Right hindlimb (tissue), 1 donor: ENCODE results near the gene LTC4S.

Experiments
- DNase-seq: peaks from one replicate; pipeline ENCODE4 v3.0.0-alpha.2; 2018

Gene LTC4S

DNA sequence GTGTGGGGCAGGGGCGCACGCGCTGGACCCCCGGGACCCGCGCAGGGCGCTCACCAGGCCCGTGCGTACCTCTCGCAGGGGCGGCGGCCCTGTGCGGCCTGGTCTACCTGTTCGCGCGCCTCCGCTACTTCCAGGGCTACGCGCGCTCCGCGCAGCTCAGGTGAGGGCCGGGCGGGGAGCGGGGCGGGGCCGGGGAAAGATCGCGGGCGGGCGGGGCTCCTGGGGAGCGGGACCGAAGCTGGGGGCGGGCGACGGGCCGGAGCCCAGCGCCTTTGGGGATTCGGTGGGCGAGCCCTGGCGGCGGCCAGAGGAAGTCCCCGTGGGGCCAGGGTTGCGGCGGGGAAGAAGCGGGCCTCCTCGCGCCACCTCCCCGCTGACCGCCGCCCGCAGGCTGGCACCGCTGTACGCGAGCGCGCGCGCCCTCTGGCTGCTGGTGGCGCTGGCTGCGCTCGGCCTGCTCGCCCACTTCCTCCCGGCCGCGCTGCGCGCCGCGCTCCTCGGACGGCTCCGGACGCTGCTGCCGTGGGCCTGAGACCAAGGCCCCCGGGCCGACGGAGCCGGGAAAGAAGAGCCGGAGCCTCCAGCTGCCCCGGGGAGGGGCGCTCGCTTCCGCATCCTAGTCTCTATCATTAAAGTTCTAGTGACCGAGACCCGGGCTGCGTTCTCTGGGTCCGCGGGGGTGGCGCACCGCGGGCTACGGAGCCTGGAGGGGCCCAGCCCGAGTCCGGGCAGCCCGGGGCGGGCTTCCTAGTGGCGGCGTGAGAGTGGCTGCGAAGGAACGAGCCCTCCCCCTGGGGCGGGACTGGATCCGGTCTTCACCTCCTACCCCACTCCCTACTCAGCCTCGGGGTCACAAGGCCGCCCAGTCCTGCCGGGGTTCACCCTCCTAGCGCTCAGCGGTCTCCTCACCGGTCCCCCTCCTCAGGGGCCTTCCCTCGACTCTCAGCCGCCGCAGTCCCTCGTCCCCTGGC, 2.4 kb downstream of the LTC4S start:
- DNase-seq: peak; percentile 84

DNA sequence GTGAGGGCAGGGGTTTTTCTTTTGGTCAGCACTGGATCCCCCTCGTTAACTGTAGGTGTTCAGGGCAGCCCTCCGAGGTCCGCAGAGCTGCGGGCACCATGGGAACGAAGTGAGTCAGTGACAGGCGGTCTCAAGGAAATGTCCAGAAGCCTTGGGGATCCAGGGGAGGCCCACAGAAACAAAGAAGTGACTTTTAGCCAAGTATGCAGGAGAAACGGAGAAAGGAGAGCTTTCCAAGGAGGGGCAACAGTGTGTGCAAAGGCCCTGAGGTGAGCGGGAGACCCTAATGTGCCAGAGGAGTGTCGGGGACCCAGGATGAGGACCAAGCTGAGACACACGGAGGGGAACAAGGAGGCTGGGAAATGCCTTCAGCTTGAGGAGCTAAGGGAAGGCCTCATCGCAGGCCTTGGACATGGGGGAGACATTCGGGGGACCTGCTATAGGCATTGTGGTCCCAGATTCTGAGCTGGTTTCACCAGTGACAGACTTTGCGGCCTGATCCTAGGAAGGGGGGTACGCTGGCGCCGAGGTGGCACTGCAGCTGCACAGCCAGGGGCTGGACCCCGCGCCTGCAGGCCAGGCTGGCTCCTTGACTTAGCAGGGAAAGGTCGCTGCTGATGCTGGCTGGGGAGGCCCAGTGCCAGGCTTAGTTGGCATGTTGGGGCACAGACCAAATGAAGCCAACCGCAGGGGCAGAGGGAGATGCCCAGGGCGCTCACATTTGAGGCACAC, 3.3 kb downstream of the LTC4S start:
- DNase-seq: no peak

DNA sequence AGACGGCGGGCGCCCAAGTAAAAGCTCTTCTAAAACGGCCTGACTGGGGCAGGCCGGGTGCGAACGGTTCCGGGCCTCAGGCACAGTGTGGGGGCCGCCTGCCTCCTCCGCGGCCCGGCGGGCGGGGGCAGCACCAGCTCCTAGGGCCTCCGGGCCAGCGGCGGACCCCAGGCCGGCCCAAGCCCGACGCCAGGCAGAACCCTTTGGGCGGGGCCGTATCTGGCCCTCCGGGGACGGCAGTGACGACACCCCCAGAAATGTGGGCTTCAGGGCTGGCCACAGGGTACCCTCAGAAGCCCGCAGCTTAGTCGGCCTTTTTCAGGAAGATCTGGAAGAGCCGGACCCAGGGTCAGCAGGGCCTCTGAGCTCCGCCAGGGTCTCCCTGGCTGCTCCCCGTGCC, 4.0 kb downstream of the LTC4S start:
- DNase-seq: no peak

DNA sequence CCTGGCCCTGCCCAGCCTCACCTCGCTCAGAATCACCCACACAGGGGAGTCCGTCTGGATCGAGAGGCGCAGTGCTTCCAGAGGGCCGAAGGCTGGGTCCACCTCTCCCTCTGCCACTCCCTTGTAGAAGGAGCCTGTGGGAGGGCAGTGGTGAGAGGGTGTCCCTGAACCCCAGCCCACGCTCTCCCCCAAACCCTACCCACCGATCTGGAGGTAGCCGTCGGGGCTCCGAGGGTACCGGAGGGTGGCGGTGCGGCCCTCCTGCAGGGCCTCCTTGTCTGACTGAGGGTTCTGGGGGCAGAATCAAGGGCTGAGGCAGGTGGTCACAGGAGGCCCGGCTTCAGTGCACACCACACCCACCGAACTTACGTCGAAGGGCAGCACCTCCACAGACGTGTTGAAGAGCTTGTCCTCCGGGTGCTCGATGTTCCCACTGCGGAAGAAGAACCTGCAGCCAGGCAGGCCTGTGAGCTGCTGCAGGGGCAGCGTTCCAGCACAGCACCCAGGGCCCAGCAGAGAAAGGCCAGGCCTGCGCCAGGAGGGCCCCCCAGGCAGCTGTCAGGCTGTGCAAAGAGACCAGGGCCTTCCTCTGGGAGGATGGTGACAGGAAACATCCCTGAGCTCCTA, 4.5 kb downstream of the LTC4S start:
- DNase-seq: no peak

DNA sequence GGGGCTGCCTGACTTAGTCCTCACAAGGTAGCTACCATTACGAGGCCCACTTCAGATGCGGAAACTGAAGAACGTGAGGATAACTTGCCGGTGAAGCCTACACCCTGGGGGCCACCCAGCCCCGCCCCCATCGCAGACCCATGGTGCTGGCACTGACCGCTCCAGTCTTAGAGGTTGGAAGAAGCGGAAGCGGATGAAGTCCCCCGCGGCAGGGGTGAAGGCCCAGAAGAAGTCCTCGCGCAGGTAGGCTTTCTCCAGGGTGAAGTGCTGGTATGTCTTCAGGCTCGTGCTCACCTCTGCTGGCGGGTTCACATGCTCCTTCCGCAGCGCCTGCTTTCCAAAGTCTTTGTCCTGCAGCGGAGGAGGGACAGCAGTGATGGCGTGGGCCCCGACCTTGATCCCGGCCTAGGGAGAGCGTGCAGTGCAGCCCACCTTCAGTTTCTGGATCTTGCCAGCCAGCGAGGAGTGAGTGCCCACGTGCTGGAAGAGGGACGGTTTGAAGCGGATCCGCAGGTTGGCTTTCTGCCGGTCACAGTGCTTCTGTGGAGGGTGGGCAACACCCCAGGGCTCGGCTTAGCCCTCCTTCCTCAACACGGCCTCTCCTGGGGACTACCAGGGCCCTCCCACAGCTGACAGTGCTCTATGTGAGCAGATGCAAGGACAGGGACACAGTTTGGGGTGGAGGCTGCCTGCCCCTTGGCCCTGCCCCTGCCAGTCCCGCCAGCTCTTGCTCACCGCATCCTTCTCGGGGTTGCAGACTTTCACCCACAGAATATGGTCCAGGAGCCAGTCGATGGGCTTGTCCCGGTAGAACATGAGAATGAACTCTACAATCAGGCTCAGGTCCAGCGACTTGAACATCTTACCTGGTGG, 5.2 kb downstream of the LTC4S start:
- DNase-seq: no peak

DNA sequence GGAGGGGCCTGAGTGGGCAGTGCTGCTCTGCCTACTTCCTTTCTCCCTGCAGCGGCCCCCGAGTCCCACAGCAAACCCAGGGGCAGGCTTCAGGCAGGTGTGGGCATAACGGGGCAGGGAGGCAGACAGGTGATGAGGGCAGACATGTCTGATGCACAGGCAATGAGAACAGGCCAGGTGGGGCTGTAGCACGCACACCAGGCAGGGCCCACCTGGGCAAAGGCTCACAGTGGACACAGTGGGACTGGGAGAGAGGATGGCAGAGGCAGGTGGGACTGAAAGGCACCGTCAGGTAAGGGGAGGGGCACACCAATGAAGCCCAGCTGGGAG, 5.8 kb downstream of the LTC4S start:
- DNase-seq: no peak

DNA sequence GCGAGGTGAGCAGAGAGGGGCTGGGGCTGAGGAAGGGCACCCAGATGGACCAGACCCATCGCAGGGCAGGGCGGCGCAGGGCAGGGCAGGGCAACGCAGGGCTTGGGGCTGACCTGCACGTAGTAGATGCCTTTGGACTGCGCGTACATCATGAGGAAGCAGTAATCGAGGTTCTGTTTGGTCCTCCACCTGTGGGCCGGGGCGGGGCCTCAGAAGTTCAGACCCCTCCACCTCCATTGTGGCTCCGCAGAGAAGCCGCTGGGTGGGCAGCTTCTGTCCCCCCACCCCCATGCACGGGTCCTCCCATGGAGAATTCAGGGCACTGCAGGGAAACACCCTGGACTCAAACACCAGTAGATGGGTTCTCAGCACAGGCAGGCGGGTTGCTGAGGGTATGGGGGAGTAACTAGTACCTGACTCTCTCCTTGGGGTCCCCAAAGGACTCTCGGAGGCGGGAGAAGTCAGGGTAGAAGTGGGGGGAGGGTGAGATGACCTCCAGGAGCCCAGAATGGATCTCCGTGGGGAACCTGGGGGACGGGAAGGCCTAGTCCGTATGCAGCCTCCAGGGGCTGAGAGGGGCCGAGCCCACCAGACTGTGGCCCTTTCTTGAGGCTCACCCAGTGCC, 6.4 kb downstream of the LTC4S start:
- DNase-seq: no peak

DNA sequence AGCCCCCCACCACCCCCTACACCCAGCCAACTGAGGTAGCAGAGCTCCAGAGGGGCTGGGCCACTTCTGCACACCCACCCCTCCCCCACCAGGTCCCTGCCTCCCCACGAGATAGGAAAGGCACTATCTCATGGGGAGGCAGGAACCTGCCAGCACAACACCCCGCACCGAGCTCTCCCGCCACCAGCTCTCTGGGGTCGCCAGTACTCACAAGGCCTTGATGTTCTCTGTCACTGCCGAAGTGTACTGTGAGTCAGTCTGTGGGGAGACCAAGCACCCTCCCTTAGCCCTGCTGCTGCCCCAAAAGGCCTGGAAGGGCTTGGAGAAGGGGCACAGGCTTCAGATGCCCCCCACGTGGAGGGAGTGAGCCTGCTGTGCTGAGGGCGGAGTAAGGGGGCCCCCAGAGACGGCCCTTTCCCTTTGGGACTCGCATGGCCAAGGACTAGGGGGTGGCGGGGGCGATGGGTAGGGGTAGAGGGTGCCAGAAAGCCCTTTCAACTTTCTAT, 7.0 kb downstream of the LTC4S start:
- DNase-seq: no peak

DNA sequence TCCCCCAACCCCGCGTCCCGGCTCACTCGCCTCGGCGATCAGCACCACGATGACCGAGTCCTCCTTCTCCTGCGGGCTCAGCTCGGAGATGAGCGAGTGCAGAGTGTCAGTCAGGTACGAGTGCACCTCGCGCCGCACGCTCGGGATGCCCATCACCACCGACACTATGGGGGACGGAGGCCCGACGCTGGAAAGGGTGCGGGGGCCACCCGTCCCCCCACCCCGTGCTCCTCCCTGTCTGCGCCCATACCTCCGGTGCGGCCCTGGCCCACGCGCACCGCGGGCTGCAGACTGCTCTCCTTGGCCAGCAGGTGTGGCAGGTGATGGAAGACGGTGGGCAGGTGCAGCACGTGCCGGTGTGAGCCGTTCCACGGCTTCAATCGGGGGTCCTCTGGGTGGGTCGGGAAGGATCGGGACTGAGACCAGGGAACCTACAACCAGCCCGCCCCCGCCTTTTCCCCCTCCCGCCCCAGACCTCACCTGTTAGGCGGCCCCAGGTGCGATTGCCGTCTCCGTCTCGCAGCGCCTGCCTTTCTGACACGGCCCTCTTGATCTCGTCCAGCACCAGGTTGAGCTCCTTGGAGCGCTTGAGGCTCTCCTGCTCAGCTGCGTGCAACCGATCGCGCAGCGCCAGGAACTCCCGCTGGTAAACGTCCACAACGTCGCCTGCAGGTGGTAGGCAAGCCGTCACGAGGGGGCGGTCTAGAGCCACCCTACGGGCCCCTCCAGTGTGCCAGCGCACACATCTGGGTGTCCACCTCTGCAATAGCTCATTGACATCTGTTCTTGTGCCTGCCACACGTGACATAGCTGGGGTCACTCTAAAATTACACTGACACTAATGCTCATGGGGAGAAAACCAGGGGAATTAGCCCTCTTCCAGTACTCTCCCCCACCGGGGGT, 7.8 kb downstream of the LTC4S start:
- peak; percentile 81 for DNase-seq

DNA sequence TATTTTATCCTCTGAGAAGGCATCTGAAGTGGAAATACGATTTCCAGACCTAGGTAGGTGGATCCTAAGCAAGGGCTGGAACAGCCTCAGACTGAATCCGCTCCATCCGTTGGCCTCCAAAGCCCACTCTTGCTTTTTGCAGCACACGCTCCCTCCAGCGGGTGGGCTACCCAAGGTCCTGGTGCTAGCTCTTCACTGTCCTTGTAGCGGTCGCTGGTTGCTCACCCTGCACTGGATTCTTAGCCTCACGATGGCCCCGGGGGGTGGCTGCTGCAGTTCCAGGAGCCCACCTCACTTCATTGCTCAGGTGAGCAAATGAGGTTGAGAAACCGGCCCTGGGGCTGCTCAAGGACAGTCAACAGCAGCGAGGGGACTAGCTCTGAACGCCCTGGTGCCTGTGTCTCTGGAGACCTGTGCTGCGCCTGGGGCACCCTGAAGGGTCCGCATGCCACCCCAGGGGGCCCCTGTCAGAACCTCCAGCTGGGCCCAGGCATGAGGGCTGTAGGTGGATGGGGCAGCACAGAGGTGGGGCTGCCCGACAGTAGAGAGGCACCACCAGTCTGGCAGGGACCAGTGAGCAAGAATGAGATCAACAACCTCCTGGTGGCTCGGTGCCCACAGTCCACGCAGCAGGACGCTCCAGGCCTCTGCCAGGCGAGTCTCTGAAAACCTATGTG, 8.6 kb downstream of the LTC4S start:
- DNase-seq: no peak

DNA sequence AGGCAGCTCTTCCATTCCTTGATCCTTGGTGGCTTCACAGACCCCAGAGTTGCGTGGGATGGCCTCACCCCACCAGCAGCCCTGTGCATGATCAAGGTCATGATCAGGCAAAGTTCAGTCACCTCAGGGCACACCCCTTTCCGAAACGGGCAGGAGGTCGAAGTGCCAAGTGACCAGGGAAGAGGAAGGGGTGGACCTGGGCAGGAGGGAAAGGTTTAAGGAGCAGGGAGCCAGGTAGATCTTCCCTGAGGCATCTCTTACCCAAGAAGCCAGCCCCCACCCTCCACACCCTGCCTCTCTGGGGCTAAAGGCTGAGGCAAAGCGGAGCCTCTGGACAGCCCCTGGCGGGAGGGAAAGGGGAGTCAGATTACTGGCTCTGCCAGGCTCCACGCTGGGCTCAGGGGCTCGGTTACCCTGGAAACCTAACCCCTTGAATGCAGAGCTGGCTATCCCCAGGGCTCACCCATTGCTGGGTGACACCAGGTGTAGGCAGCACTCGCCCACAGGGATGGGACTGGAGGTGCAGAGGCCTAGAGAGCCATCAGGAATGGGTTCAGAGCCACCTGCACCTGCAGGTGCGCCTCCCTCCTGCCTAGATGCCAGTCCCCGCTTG, 9.3 kb downstream of the LTC4S start:
- DNase-seq: no peak

DNA sequence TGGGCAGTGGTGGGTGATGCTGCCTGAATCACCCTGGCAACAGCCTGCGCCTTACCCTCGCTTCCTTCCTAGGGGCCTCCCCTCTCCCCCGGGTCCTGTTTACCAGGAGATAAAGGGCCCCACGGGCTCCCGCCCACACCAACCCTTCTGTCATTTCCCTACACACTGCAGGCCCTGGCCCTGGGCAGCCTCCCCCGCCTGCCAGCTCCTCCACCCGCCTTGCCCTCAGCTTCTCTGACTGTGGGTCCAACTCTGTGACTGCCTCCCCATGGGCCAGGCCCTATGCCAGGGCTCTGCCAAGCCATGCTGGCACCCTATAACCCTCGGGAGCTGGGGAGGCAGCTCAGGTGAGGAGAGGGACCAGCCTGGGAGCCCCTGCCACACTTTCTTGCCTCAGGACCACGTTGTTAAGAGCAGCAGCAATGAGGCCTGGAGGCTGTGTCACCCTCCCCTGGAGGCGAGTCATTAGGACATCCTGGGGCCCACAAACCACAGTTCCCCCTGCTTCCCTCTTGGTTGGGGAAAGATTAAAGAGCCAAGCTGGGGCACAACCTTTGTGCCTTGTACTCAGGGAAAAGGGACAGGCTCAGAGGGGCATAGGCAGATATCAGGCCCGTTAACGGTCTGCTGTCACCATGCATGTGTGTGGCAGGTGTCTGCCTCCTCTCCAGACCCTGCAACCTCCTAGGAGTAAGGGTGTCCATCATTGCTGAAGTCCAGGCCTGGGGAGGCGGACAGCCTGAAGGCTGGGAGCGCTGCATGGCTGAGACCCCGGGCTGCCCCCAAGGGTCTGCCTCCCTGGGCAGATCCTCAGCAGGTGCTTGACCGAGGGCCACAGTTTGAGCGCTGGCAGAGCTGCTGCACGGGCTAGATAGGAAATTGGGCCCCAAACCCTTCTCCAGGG, 10.1 kb downstream of the LTC4S start:
- no peak for DNase-seq

DNA sequence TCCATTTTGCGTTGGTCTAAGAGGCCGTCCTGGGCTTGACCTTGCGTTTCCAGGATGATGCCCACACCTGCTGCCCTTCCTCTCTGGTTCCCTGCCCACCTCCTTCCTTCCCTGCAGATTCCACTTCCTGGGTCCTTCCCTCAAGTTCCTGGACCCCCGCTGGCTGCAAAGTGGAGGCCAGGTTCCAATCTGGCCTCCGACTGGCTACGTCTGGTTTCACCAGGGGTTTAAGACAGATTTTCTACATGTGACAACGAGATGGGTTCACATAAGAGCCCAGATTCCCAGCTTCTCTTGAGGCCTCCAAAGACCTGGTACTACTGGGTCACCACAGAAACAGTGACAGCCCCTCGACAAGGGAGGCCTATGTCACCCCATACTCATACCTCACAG, 10.8 kb downstream of the LTC4S start:
- peak; percentile 19 for DNase-seq

DNA sequence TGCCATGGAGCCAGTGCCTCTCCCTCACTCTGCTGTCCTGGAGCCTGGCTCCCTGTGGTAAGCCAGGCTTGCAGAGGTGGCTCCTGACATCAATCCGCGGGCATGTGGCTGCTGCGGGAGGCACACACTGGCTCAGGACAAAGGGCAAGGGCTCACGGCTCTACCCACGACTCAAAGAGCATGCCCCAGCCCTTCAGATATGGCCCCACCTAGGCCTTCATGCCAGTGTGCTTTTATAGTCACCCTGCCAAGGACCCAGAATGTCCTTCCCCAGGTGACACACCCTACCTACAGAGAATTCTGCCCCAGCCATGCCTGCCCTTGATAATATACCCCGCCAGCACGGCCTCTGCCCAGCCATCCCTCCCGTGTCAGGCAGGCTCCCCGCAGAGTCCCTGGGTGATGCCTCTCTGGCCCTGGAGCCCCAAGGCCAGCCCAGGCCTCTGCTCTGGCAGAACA, 11.3 kb downstream of the LTC4S start:
- DNase-seq: no peak

DNA sequence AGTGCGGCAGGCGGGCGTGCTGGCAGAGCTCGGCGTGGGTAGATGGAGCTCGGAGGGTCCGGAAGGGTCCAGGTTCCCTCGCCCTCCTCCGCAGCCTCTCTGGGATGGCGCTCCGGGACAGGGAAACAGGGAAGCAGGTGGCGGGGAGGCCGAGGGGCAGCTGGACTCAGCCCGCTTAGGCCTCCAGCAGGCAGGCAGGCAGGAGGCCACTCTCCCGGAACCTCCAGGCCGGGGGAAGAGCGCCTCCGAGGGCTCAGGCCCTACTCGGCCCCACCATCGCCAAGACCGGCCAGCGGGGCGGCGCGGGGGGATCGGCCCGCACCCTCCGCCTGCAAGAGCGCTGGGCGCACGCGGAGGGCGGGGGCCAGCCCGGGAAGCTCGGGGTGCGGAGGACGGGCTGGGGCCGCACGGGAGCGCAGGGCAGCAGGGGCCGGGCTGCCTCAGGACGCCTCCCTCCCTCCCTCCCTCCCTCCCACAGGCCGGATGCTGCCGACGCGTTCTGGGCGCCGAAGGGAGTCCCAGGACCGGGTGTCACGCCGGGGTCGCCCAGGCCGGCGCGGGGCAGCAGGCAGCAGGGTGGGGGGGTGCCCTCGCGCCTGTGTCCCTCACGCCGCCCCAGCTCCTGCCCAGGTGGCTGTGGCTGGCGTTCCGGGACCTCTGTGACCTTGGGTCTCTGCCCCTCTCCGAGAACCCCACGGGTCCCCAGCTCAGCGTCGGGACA, 11.9 kb downstream of the LTC4S start:
- peak; percentile 67 for DNase-seq

DNA sequence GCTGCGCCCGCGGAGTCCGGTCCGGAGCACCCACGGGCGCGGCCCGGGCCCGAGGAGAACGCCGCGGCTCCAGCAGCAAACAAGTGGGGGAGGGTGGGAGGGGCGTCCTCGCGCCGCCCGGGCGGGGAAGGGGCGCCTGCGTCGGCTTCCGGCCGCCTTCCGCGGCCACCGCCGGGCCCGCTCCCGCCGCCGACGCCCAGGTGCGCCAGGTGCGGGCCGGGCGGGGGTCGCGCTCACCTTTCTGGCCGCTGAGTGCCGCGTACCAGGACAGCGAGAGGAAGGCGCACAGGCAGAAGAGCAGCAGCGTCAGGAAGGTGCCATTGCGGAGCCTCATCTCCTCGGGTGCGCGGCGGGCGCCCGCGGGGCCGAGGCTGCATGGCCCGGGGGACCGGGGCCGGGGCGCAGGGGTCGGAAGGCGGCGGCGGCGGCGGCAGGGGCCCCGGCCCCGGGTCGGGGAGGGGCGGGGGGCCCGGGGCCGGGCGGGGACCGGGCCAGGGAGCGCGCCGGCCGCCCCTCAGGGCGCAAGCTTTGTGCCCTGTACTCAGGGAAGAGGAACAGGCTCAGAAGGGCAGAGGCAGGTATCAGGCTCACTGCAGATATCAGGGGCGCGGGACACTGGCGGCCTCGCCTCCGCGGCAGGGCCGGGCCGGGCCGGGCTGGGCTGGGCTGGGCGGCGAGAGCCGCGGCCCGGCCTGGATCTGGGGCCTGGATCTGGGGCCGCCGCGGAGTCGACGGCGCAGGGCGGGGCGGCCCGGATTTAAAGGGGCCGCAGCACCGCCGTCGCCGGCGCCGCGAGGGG, 12.7 kb downstream of the LTC4S start, which contains the start of gene MGAT4B:
MGAT4B (minus strand) TSS at position 617 of the 799 bp plus-strand sequence; CDS start at position 334, 283 bp downstream.
- DNase-seq: peak; percentile 83
